GM21367 (cell line): Measurements from ENCODE around the gene UBL5.
"Not testable (repeated sequence)": the region's sequence is repeated elsewhere in the genome, so short reads cannot be mapped to it uniquely, and the experiment has no call there.

ENCODE experiments used
- ATAC-seq: cut with Tn5 transposase; IDR thresholded peaks from one replicate; pipeline ENCODE4 v1.9.1; 2021; ENCODE audit not compliant: unreplicated experiment

UBL5 gene

DNA sequence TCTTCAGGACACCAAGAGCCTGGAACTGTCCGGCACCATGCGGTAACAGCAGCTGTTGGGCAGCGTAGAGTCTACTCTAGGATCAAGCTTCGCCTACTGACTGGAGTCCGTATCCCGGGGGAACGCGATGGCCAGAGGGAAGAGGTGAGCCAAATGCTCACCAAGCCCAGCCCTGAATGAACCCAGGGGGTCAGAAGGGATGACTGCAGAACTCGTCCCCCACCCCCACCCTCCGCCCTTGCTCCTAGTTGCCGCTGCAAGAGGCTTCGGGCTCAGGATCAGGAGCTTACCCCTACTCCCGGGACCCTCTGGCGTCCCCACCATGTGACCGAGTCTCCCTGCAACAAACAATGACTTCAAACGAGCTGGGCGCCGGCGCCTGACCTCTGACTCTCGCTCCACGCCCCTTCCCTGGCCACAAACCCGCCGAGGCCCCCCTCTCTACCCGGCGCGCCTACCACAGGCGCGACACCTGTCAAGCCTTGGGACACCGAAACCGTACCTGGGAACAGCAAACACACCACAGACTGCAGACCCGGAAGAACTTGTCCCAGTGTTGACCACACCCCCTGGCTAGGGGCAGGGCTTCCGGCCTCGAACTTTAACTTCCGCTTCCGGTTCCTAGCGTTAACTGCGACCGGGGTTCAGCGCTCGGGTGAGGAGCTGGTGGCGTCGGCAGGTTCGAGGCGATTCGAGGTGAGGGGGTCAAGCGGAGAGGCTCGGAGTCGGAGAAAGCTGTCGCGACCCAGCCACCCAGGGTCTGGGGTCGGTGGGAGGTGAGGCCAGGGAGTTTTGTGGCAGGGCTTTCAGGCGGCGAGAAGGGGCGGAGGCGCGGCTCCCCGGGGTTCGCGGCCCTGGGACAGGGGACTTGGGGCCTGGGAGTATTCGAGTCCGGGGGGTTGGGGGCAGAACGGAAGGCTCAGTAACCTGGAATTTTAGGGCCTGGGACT is at the start of gene UBL5:
Gene UBL5, plus strand, starts transcription at position 630 of the 950 bp plus-strand sequence. CDS start 420 bp downstream, outside the sequence.
- ATAC-seq = peak; percentile 88

DNA sequence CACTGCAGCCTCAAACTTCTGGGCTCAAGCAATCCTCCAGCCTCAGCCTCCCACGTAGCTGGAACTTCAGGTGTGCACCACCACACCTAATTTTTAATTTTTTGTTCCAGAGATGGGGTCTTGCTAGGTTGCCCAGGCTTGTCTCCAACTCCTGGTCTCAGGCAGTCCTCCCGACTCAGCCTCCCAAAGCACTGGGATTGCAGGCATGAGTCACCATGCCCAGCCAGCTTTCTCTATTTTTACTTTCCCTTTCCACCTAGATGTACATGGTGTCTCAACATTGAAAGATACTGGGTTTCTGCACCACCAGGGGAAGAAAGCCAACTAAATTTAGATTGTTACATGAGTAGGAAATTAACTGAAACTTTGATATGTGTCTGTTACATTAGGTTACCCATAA is 45.4 kb upstream of the UBL5 start:
- no peak for ATAC-seq

DNA sequence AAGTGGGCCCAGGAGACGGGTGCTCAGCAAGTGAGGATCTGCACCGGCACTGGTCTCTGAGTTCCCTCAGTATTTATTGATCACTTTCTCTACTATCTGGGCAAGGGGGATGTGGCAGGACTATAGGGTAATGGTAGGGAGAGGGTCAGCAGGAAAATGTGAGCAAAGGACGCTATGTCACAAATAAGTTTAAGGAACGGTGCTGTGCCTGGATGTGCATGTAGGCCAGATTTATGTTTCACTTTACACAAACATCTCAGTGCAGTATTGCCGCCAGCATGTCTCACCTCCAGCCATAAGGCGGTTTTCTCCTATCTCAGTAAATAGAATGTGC is 43.6 kb upstream of the UBL5 start:
- not testable (repeated sequence) for ATAC-seq

DNA sequence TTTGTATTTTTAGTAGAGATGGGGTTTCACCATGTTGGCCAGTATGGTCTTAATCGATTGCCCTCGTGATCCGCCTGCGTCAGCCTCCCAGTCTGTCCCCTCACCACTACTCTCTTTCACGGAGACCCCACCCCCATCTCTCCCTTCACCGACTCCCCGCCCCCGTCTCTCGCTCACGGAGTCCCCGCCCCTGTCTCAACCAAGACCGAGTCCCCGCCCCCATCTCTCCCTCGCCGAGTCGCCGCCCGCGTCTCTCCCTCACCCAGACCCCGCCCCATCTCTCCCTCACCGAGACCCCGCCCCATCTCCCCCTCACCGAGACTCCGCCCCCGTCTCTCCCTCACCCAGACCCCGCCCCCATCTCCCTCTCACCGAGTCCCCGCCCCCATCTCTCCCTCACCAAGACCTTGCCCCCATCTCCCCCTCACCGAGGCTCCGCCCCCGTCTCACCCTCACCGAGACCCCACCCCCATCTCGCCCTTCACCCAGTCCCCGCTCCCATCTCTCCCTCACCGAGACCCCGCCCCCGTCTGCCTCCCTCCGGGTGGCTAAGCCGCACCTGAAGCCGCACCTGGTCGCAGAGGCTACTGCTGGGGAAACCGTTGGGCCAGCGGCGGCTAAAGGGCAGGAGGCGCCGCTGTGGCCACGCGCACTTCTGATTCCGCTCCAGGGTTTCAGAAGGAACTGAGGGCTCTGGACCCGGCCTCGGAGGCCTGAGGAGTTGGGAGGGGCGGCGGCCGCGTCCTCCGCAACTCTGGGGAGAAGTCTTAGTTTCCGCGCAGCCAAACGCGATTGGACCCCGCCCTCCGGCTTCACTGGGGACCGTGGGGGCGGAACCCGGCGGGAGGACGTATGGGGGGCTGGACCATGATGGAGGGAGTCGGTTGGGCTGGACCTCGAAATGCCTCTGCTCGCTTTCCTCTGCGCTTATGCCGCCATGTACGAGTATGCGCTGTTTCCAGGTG is 42.1 kb upstream of the UBL5 start:
- peak; percentile 61 for ATAC-seq

DNA sequence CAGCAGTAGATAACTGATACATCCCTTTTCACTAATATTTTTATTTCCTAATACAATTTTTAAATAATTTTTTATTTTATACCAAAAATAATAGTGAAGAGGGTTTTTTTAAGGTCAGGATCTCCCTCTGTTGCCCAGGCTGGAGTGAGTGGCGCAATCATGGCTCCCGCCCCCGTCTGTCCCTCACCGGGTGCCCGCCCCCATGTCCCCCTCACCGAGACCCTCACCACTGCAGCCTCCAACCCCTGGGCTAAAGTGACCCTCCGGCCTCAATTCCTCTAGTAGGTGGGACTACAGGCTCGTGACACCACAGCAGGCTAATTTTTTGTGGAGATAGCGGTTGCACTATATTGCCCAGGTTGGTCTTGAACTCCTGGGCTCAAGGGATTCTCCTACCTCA is 41.4 kb upstream of the UBL5 start:
- no peak for ATAC-seq

DNA sequence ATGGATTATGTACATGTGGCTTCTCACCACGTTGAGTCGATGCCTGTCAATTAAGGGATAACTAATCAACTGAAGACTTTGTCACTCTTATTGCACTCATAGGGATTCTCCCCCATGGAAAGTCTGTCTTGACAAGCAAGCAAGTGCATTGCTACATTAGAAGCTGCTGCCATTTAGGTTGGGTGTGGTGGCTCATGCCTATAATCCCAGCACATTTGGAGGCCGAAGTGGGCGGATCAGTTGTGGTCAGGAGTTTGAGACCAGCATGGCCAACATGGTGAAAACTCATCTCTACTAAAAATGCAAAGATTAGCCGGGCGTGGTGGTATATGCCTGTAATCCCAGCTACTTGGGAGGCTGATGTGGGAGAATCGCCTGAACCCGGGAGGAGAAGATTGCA is 40.9 kb upstream of the UBL5 start:
- ATAC-seq = no peak

DNA sequence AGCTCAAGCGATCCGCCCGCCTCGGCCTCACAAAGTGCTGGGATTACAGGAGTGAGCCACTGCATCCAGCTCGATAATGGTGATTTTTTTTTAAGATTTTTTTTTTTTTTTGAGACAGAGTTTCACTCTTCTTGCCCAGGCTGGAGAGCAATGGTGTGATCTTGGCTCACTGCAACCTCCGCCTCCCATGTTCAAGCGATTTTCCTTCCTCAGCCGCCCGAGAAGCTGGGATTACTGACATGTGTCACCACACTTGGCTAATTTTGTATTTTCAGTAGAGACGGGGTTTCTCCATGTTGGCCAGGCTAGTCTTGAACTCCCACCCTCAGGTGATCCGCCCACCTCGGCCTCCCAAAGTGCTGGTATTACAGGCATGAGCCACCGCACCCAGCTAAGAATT is 39.1 kb upstream of the UBL5 start:
- not testable (repeated sequence) for ATAC-seq

DNA sequence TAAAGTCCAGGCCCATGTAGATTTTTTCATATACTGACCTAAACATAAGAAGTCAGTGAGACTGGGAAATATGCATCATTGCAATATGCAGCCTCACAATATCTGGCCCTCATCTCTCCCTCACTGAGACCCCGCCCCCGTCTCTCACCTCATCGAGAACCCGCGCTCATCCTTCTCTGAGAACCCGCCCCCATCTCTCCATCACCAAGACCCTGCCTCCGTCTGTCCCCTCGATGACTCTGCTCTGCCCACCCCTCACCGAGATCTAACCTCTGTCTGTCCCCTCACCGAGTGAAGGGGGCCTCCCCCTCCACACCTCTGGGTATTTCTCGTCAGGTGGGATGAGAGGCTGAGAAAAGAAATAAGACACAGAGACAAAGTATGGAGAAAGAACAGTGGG is 38.7 kb upstream of the UBL5 start:
- no peak for ATAC-seq

DNA sequence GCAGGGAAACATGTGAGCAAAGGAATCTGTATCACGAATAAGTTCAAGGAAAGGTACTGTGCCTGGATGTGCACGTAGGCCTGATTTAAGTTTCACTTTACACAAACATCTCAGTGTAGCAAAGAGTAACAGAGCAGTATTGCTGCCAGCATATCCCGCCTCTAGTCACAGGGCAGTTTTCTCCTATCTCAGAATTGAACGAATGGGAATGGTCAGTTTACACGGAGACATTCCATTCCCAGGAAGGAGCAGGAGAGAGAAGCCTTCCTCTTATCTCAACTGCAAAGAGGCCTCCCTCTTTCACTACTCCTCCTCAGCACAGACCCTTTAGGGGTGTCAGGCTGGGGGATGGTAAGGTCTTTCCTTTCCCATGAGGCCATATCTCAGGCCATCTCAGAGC is 38.1 kb upstream of the UBL5 start:
- not testable (repeated sequence) for ATAC-seq

DNA sequence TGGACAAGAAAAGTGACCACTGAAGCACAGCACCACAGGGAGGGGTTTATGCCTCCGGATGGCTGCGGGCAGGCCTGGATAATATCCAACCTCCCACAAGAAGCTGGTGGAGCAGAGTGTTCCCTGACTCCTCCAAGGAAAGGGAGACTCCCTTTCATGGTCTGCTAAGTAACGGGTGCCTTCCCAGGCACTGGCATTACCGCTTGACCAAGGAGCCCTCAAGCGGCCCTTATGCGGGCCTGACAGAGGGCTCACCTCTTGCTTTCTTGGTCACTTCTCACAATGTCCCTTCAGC is 36.7 kb upstream of the UBL5 start:
- ATAC-seq = not testable (repeated sequence)

DNA sequence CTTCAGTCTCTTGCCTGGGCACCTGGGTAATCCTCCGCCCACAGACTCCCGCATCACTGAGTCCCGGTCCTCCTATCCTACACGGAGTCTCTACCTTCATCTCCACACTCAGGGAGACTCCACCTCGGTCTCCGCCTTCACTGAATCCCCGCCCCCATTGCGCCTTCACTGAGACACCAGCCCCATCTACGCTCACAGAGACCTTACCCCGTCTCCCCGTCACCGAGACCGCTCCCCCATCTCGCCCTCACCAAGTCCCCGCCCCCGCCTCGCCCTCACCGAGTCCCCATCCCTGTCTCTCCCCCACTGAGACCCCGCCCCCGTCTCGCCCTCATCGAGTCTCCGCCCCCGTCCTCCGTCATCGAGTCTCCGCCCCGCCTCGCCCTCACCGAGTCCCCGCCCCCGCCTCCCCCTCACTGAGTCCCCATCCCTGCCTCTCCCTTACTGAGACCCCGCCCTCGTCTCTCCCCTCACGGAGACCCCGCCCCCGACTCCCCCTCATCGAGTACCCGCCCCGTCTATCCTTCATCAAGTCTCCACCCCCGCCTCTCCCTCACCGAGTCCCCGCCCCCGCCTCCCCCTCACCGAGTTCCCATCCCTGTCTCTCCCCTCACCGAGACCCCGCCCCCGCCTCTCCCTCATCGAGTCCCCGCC is 36.0 kb upstream of the UBL5 start:
- no peak for ATAC-seq

DNA sequence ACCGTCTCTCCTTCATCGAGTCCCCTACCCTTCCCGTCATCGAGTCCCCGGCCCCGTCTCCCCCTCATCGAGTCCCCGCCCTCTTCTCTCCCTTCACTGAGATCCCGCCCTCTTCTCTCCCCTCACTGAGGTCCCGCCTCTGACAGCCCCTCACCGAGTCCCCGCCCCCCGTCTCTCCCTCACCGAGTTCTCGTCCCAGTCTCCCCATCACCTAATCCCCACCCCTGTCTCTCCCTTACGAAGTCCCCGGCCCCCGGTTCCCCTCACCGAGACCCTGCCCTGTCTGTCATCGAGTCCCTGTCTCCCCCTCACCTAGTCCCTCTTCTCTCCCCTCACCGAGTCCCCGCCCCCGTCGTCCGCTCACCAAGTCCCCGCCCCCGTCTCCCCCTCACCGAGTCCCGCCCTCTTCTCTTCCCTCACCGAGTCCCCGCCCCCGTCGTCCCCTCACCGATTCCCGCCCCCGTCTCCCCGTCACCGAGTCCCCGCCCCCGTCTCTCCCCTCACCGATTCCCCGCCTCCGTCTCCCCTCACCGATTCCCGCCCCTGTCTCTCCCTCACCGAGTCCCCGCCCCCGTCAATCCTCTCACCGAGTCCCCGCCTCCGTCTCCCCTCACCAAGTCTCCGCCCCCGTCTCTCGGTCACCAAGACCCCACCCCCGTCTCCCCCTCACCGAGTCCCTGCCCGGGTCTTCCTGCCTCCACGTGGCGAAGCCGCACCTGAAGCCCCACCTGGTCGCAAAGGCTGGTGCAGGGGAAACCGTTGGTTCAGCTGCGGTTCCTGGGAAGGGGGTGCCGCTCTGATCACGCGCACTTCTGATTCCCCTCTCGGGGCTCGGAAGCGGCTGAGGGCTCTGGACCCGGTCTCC is 35.3 kb upstream of the UBL5 start:
- no peak for ATAC-seq

DNA sequence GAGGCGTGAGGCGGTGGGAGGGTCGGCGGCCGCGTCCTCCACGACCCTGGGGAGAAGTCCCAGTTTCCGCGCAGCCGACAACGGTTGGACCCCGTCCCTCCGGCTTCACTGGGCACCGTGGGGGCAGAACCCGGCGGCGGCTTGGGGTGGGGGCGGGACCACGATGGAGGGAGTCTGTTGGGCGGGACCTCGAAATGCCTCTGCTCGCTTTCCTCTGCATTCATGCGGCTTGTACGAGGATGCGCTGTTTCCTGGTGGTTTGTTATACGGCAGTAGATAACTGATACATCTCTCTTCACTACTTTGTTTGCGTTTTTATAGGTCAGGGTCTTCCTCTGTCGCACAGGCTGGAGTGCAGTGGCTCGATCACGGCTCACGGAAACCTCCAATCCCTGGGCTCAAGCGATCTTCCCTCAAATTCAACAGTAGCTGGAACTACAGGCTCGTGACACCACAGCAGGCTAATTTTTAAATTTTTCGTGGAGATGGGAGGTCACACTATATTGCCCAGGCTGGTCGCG is 34.6 kb upstream of the UBL5 start:
- no peak for ATAC-seq

DNA sequence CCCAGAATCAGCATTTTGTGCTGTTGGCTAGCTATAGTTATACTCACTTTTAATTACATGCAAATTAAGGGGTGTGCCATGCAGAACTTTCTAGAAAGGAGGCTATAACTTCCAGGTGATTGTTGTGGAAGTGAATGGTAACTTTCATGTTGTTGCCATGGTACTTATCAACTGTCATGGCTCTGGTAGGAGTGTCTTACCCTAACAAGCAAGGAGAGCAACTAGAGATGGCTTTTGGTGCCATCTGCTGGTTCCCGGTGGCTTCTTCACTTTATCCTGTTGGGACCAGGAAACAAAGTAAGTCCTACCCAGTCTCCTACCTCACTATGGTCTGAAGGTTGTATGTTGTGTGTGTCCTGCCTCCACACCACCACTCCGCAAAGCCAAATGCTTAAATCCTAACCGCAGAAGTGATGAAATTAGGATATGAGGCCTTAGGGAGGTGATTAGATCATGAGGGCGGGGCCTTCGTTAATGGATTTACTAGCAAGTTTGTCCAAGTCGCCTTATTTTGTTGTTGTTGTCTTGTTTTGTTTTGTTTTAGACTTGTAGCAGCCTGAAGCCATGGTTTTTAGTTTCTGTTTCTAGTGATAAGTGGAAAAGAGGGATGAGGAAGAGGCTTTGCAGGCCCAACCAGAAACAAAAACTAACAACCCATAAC is 31.5 kb upstream of the UBL5 start:
- no peak for ATAC-seq

DNA sequence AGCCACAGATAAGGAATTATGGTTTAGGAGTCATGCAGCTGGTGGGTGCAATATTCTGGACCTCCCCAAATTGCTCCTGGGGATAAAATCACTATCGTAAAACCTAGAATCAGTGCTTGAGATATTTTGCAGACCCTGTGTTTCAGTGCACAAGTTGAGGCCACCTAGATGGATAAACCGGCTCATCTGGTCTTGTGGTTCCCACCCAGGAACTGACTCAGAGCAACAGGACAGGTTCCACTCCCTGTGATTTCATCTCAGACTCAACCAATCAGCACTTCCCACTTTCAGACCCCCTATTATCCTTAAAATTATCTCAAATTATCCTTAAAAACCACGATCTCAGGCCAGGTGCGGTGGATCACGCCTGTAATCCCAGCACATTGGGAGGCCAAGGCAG is 29.8 kb upstream of the UBL5 start:
- no peak for ATAC-seq

DNA sequence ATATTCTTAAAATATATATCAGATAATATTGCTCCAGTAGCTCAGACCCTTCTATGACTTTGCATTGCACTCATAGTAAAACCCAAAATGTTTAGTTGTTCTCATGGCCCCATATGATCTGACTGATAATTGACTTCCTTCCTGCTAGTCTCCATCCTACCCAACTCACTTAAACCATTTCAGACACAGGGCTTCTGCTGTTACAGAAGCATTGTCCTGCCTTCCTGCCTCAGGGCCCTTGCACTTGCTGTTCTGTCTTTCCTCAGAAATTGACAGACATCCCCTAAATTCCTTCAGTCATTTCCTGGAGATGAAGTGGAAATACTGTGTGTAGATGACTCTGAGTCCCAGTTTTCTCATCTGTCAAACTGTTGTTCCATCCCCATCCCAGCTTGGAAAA is 28.6 kb upstream of the UBL5 start:
- no peak for ATAC-seq

DNA sequence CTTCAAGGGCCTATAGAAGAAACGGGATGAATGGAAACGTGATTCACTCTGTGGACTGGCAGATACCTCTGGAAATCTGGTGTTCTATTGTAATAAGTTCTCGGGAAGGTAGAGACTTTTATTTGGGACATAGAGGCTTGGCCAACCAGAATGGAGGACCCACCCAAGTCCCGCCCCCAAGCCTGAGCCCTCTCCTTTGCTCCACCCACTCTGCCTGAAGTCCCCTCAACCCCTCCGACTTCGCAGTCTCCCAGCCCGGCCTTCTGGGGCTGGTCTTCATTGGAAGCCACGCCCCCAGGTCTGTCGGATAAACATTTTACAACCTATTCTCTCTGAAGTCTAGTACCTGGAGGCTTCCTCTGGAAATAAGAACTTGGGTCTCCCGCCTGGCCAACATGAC is 25.7 kb upstream of the UBL5 start:
- ATAC-seq = no peak

DNA sequence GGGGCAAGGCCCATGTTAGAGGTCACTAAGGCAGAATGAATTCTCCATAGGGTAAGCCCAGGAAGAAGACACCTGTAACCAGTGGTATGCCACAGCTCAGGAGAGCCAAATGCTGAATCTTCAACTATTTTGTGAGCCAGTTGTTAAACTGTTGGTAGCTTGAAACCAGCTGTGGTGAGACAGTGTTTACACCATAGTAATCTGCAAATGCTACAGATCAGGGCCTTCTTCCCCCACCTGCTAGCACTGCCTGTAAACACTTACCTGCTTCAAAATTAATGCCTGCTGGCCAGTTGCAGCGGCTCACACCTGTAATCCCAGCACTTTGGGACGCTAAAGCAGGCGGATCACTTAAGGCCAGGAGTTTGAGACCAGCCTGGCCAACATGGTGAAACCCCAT is 20.9 kb upstream of the UBL5 start:
- no peak for ATAC-seq

DNA sequence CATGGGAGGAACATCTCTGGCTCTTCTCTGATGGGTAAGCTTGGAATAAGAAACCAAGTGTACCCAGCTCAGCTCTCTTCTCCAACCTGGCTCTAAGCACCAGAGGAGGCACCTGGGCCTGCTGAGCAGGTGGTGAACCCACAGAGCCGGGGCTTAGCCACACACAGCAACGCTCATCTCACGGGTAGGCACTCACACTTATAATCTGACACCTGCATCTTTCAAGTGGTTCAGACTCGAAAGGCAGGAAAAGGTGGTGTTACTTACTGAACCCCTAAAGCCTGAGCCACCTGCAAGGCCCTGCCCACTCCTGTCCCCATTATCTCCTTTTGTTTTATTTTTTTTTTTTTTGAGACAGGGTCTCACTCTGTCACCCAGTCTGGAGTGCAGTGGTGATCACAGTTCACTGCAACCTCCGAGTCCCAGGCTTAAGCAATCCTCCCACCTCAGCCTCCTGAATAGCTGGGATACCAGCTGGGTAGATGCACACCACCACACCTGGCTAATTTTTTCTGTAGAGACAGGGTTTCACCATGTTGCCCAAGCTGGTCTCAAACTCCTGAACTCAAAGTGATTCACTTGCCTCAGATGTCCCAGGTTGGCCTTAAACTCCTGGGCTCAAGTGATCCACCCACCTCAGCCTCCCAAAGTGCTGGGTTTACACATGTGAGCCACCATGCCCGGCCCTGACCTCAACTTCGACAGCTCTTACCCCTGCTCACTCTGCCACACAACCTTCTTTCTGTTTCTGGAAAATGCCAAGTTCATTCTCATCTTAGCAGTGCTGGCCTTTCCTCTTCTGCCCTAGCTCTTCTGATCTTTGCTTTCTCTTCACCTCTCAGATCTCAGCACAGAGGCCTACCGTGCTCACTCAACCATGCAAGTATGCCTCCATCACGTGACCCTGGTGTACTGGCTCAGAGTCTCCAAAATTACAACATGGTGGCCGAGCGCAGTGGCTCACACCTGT is 18.6 kb upstream of the UBL5 start:
- no peak for ATAC-seq
